Measurements from ENCODE around the gene LRRC49. TPM values are rescaled to one million over a fixed set of nuclear protein-coding genes. Genes with fewer than 3 reads are reported as not detected.

LRRC49 gene
- total and polyA plus RNA-seq, 4 donors: 3.0 to 24.3 (median 7.4) TPM

- WGBS, 2 donors: 81 to 97% methylated on average over 1 of the region's 1 CpG
- H3K27me3 ChIP-seq (ENCODE audit: control insufficient read depth in 3 of 3, insufficient read depth in 3 of 3, low read length in 2 of 3): no peaks in the 10 kb centered on the region
- no peak for TF ChIP-seq CTCF (IDR thresholded peaks at IDR 0.05; ENCODE audit: control extremely low read depth, extremely low read depth)
These were observed 19.6 kb downstream of the LRRC49 start for GRCh38 chr15:70912187-70912586.

GRCh38 chr15:70916531-70916930 lies 23.9 kb downstream of the LRRC49 start:
- DNase-seq (no peak), ATAC-seq (ENCODE audit: insufficient read depth, low FRiP score) (no peak)
- Histone ChIP-seq H3K9ac (ENCODE audit: insufficient read depth in 1 of 2, low read length in 2 of 2) (no peak overlapping the region), H3K4me1 (ENCODE audit: control insufficient read depth in 5 of 5, insufficient read depth in 5 of 5, low read length in 5 of 5) (peaks cover 0 to 2% (median 0%) of the 10 kb centered on the region in 5 donors), H3K9me3 (ENCODE audit: control insufficient read depth in 4 of 4, insufficient read depth in 3 of 4, low read length in 3 of 4) (peaks cover 0 to 4% (median under 1%) of the 10 kb centered on the region in 4 donors), H3K36me3 (ENCODE audit: control insufficient read depth in 4 of 4, insufficient read depth in 4 of 4, low read length in 4 of 4) (peaks cover 0 to 8% (median 0%) of the 10 kb centered on the region in 4 donors), H3K27me3 (ENCODE audit: control insufficient read depth in 3 of 3, insufficient read depth in 3 of 3, low read length in 2 of 3) (no peaks in the 10 kb centered on the region), H3K27ac (ENCODE audit: low read depth in 1 of 2, low read length in 1 of 2) (no peak overlapping the region), H3K4me3 (no peak overlapping the region)
- TF ChIP-seq CTCF (IDR thresholded peaks at IDR 0.05; ENCODE audit: control extremely low read depth, extremely low read depth): no peak
- 95 to 97% methylated on average over 10 of the region's 10 CpGs for WGBS, 2 donors

More at GRCh38 chr15:70912187-70912586, 19.6 kb downstream of the LRRC49 start:
- ATAC-seq (ENCODE audit: insufficient read depth, low FRiP score): no peak
- DNase-seq: no peak
- Histone ChIP-seq H3K27ac (ENCODE audit: low read depth in 1 of 2, low read length in 1 of 2) (no peak overlapping the region), H3K4me1 (ENCODE audit: control insufficient read depth in 5 of 5, insufficient read depth in 5 of 5, low read length in 5 of 5) (no peaks in the 10 kb centered on the region), H3K4me3 (no peak overlapping the region), H3K36me3 (ENCODE audit: control insufficient read depth in 4 of 4, insufficient read depth in 4 of 4, low read length in 4 of 4) (peaks cover 0 to 16% (median 10%) of the 10 kb centered on the region in 4 donors), H3K9ac (ENCODE audit: insufficient read depth in 1 of 2, low read length in 2 of 2) (no peak overlapping the region), H3K9me3 (ENCODE audit: control insufficient read depth in 4 of 4, insufficient read depth in 3 of 4, low read length in 3 of 4) (peaks cover 0 to 10% (median 8%) of the 10 kb centered on the region in 4 donors)

- DNase-seq (no peak), ATAC-seq (ENCODE audit: insufficient read depth, low FRiP score) (no peak)
- Histone ChIP-seq H3K36me3 (ENCODE audit: control insufficient read depth in 4 of 4, insufficient read depth in 4 of 4, low read length in 4 of 4) (peaks cover 0 to 8% (median 0%) of the 10 kb centered on the region in 4 donors), H3K27me3 (ENCODE audit: control insufficient read depth in 3 of 3, insufficient read depth in 3 of 3, low read length in 2 of 3) (no peaks in the 10 kb centered on the region), H3K4me3 (no peak overlapping the region), H3K9me3 (ENCODE audit: control insufficient read depth in 4 of 4, insufficient read depth in 3 of 4, low read length in 3 of 4) (peaks cover 0 to 5% (median 2%) of the 10 kb centered on the region in 4 donors), H3K9ac (ENCODE audit: insufficient read depth in 1 of 2, low read length in 2 of 2) (no peak overlapping the region), H3K4me1 (ENCODE audit: control insufficient read depth in 5 of 5, insufficient read depth in 5 of 5, low read length in 5 of 5) (peaks cover 0 to 2% (median 0%) of the 10 kb centered on the region in 5 donors), H3K27ac (ENCODE audit: low read depth in 1 of 2, low read length in 1 of 2) (no peak overlapping the region)
- WGBS, 2 donors: 96% methylated on average over 6 of the region's 6 CpGs
- no peak for TF ChIP-seq CTCF (IDR thresholded peaks at IDR 0.05; ENCODE audit: control extremely low read depth, extremely low read depth)
These were observed 25.3 kb downstream of the LRRC49 start for GRCh38 chr15:70917955-70918354.

Measured in lung (tissue), 12 donors.